Panc1 (cell line): ENCODE measurements around the gene SERPINA10. TPM values are rescaled to one million over a fixed set of nuclear protein-coding genes. Genes with fewer than 3 reads are reported as not detected.

Source experiments
- ATAC-seq: fragments of 200-7000 bp; cut with Tn5 transposase; 2 replicates; pipeline ENCODE4 v1.9.1; 2020; ENCODE audit warnings: mild to moderate bottlenecking, moderate library complexity
- BruUV-seq: library from RNA; stranded (reverse); fragments of 400-500 nt; replicated peaks from 2 replicates; lab custom pipeline; 2021; lab: Mats Ljungman, UMichigan
- CTCF ChIA-PET: fragments of 300-600 bp; sonication (Branson Sonifier 250); formaldehyde crosslinking; loops from one replicate; lab custom pipeline; 2022; ENCODE audit warnings: antibody characterized with exemption; lab: Charles Lee
- POLR2A ChIA-PET: fragments of 300-600 bp; sonication (Branson Sonifier 250); formaldehyde crosslinking; loops from one replicate; lab custom pipeline; 2022; ENCODE audit warnings: antibody characterized with exemption; lab: Charles Lee
- DNase-seq: peaks from one replicate; pipeline ENCODE4 v3.0.0-alpha.2; 2010; ENCODE audit warnings: low read depth, low spot score
- H3K27ac ChIP-seq: 2 replicates; pipeline ENCODE4 v1.5.1; 2011; ENCODE audit warnings: mild to moderate bottlenecking, low read length, inconsistent platforms
- H3K27me3 ChIP-seq: fragments of 200-500 bp; sonication (Bioruptor generic); 2 replicates; pipeline ENCODE4 v1.6.0; 2014; ENCODE audit warnings: low read length, inconsistent platforms; ENCODE audit not compliant: control insufficient read depth, insufficient read depth
- H3K36me3 ChIP-seq: fragments of 200-500 bp; sonication (Bioruptor generic); 2 replicates; pipeline ENCODE4 v1.5.1; 2014; ENCODE audit warnings: inconsistent platforms, mild to moderate bottlenecking, low read length, moderate library complexity; ENCODE audit not compliant: control insufficient read depth, insufficient read depth
- H3K4me1 ChIP-seq: 2 replicates; pipeline ENCODE4 v1.5.1; 2011; ENCODE audit warnings: inconsistent platforms, mild to moderate bottlenecking, low read length, moderate library complexity; ENCODE audit not compliant: control insufficient read depth, insufficient read depth
- H3K4me3 ChIP-seq, 2 experiments: 2 replicates each; pipeline ENCODE4 v1.5.1; 2011 to 2012; ENCODE audit warnings: low read depth in 2 of 2, low read length in 2 of 2, mild to moderate bottlenecking in 2 of 2, inconsistent platforms in 1 of 2, moderate library complexity in 1 of 2
- H3K9me3 ChIP-seq: fragments of 200-500 bp; sonication (Bioruptor generic); 2 replicates; pipeline ENCODE4 v1.5.1; 2014; ENCODE audit warnings: low read depth, mild to moderate bottlenecking, inconsistent platforms, low read length, moderate library complexity; ENCODE audit not compliant: control insufficient read depth, insufficient read depth
- CTCF ChIP-seq: fragments of 450-650 bp; IDR thresholded peaks from 2 replicates; pipeline ENCODE4 v1.5.1; 2017; ENCODE audit warnings: mild to moderate bottlenecking
- POLR2AphosphoS5 ChIP-seq: IDR thresholded peaks from 2 replicates; pipeline ENCODE4 v1.6.1; 2012; ENCODE audit warnings: mild to moderate bottlenecking, low read depth, low read length, moderate library complexity
- REST ChIP-seq, 2 experiments: IDR thresholded peaks; 2 replicates each; pipeline ENCODE4 v1.6.1; 2011 to 2012; ENCODE audit warnings: low read depth in 2 of 2, control low read depth in 1 of 2, low read length in 1 of 2, mild to moderate bottlenecking in 1 of 2, moderate library complexity in 1 of 2; ENCODE audit not compliant: insufficient read depth in 1 of 2
- SIN3A ChIP-seq: IDR thresholded peaks from 2 replicates; pipeline ENCODE4 v1.6.1; 2012; ENCODE audit warnings: low read depth, mild to moderate bottlenecking, low read length, moderate library complexity, borderline replicate concordance; ENCODE audit not compliant: insufficient read depth
- TCF7L2 ChIP-seq: IDR thresholded peaks from 2 replicates; pipeline ENCODE4 v1.6.1; 2011; ENCODE audit warnings: mild to moderate bottlenecking, low read depth, low read length, inconsistent platforms
- in situ Hi-C: cut with HindIII; loops from 2 replicates; pipeline ENCODE4 v1.10.0; 2016; ENCODE audit warnings: low sequenced_read_pairs, low pct_unique_long_range_greater_than_20kb
- intact Hi-C: fragments of 100-400 bp; cut with micrococcal nuclease; formaldehyde crosslinking; loops from one replicate; pipeline ENCODE4 v1.10.0; 2022; ENCODE audit not compliant: unreplicated experiment
- total RNA-seq: library from RNA; stranded (reverse); gene quantifications from one replicate; pipeline ENCODE4 v1.2.1, GENCODE V29; 2021; ENCODE audit not compliant: unreplicated experiment

Gene SERPINA10
- total RNA-seq, 1 experiment from 2014 or later, result 0.03 TPM

DNA sequence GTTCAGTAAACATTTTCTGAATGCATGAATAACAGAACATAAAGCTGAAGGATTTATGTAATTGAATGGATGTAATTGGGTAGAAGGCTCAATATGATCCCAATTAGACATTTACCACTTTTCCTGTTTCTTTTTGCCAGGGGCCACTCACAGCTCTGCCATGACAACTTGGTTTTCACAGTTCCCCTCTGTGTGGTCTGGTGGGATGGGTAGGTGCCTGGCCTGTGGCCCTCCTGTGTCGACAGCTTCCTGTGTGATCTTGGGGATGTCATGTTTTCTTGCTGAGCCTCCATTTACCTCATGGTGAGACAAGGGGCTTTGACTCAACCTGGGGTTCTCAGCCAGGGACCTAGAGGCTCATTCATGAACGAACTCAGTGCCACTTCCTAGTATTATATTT is 12.6 kb upstream of the SERPINA10 start:
- H3K36me3 ChIP-seq, result no peaks in the 10 kb centered on the region
- no peaks in the 10 kb centered on the region for H3K9me3 ChIP-seq
- in situ Hi-C loops (no loop called here), intact Hi-C loops (loop anchor here (5.0 kb wide), 1 partner anchor 173 kb away; no protein-coding TSS in a partner anchor)
- no peak overlapping the region for H3K4me3 ChIP-seq
- CTCF ChIA-PET, result no interaction called here
- no peak for TF ChIP-seq TCF7L2
- TF ChIP-seq POLR2AphosphoS5, result no peak
- TF ChIP-seq CTCF, result no peak
- TF ChIP-seq REST (IDR thresholded peaks at IDR 0.05; ENCODE audit: insufficient read depth in 1 of 2, low read depth in 2 of 2, low read length in 1 of 2), result no peak
- no peak for TF ChIP-seq SIN3A
- H3K27ac ChIP-seq, result no peak overlapping the region
- POLR2A ChIA-PET, result no interaction called here
- DNase-seq, result no peak
- no TSS peak for BruUV-seq
- no peaks in the 10 kb centered on the region for H3K27me3 ChIP-seq
- no peak for ATAC-seq
- no peaks in the 10 kb centered on the region for H3K4me1 ChIP-seq

DNA sequence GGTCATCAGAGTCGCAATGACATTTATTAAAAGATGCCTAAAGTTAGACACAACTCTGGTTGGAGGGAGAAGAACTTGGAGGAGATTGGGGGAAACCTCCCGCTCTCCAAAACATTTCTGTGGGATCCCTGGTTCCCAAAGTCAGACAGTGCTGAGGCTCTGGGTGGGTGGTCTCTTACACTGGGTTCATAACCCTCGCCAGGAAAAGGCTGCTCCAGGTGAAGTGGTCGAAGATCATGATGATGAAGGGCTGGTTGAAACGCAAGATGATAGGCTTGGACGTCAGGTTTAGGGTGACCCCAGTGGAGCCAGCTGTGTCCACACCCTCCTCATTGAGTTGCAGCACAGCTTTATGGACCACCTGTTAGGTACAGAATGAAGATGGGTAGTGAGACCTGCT is 11.2 kb upstream of the SERPINA10 start:
- Histone ChIP-seq H3K36me3 (no peaks in the 10 kb centered on the region), H3K4me3 (no peak overlapping the region), H3K9me3 (no peaks in the 10 kb centered on the region), H3K27me3 (no peaks in the 10 kb centered on the region), H3K27ac (no peak overlapping the region), H3K4me1 (no peaks in the 10 kb centered on the region)
- ChIA-PET POLR2A (no interaction called here), CTCF (no interaction called here)
- DNase-seq (no peak), ATAC-seq (no peak)
- TF ChIP-seq REST (IDR thresholded peaks at IDR 0.05; ENCODE audit: insufficient read depth in 1 of 2, low read depth in 2 of 2, low read length in 1 of 2), result no peak
- no peak for TF ChIP-seq TCF7L2
- TF ChIP-seq SIN3A, result no peak
- TF ChIP-seq POLR2AphosphoS5, result no peak
- no peak for TF ChIP-seq CTCF
- intact Hi-C loops (no loop called here), in situ Hi-C loops (no loop called here)
- BruUV-seq, result no TSS peak
